ENCODE measurements around the gene APPBP2.

GRCh38 chr17:60560860-60561257, 34.8 kb upstream of the APPBP2 start:
- TF ChIP-seq POLR2A (IDR thresholded peaks at IDR 0.05; ENCODE audit: low read depth, low read length): no peak
- TF ChIP-seq POLR2AphosphoS5 (IDR thresholded peaks at IDR 0.05; ENCODE audit: low read depth, low read length): no peak
- TF ChIP-seq TAF1 (IDR thresholded peaks at IDR 0.05; ENCODE audit: low read depth, low read length): no peak
- TF ChIP-seq POU2F2 (IDR thresholded peaks at IDR 0.05; ENCODE audit: low read depth, low read length): no peak
- TF ChIP-seq SPI1 (IDR thresholded peaks at IDR 0.05; ENCODE audit: low read depth, low read length): no peak

All from GM12891 (cell line).